MM.1S (cell line): ENCODE data around the gene ELAVL4.

Experiments used
- EZH2 ChIP-seq: fragments of 300-600 bp; sonication (generic); optimal IDR thresholded peaks from 2 replicates; pipeline ENCODE3; 2017; ENCODE audit warnings: low read depth, mild to moderate bottlenecking, antibody characterized with exemption, low read length, mixed read lengths
- EZH2phosphoT487 ChIP-seq: fragments of 300-600 bp; sonication (generic); IDR thresholded peaks from 2 replicates; pipeline ENCODE4 v1.6.1; 2018; ENCODE audit warnings: antibody characterized with exemption, low read length
- TF ChIP-seq, protein P1 (sequence below): fragments of 300-600 bp; sonication (generic); IDR thresholded peaks from 2 replicates; pipeline ENCODE4 v1.5.1; 2016; ENCODE audit warnings: antibody characterized with exemption, low read length, mixed read lengths

GRCh38 chr1:50181027-50181663 lies 72.4 kb downstream of the ELAVL4 start:
- TF ChIP-seq, protein P1, sequence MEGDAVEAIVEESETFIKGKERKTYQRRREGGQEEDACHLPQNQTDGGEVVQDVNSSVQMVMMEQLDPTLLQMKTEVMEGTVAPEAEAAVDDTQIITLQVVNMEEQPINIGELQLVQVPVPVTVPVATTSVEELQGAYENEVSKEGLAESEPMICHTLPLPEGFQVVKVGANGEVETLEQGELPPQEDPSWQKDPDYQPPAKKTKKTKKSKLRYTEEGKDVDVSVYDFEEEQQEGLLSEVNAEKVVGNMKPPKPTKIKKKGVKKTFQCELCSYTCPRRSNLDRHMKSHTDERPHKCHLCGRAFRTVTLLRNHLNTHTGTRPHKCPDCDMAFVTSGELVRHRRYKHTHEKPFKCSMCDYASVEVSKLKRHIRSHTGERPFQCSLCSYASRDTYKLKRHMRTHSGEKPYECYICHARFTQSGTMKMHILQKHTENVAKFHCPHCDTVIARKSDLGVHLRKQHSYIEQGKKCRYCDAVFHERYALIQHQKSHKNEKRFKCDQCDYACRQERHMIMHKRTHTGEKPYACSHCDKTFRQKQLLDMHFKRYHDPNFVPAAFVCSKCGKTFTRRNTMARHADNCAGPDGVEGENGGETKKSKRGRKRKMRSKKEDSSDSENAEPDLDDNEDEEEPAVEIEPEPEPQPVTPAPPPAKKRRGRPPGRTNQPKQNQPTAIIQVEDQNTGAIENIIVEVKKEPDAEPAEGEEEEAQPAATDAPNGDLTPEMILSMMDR = no peak
- TF ChIP-seq EZH2 = no peak
- no peak for TF ChIP-seq EZH2phosphoT487
